Gastrocnemius medialis (tissue), 4 donors: ENCODE data around the gene OR2L5. TPM values are rescaled to one million over a fixed set of nuclear protein-coding genes. Genes with fewer than 3 reads are reported as not detected.

Experiments used
- ATAC-seq, 2 donors: fragments of 150-250 bp; one replicate each; pipeline ENCODE4 v1.9.1; 2016
- DNase-seq, 2 donors: peaks; one replicate each; pipeline ENCODE4 v3.0.0-alpha.2; 2019
- H3K27ac ChIP-seq, 4 donors: fragments of 200-600 bp; sonication (generic); 1 replicate in 1 of 4; 2 replicates in 3 of 4; pipeline ENCODE4 v1.5.1; 2016 to 2018; ENCODE audit warnings: mild to moderate bottlenecking in 2 of 4, moderate library complexity in 1 of 4
- H3K27me3 ChIP-seq, 3 donors: fragments of 200-600 bp; sonication (generic) in 2 of 3; 1 replicate in 1 of 3; 2 replicates in 2 of 3; pipeline versions ENCODE4 v1.5.1 to v1.6.0; 2016 to 2019; ENCODE audit warnings: mild to moderate bottlenecking in 1 of 3, moderate library complexity in 1 of 3
- H3K36me3 ChIP-seq, 2 donors: fragments of 200-600 bp; sonication (generic) in 1 of 2; one replicate each; pipeline ENCODE4 v1.5.1; 2017 to 2018
- H3K4me1 ChIP-seq, 2 donors: fragments of 200-600 bp; sonication (generic) in 1 of 2; one replicate each; pipeline ENCODE4 v1.5.1; 2016 to 2017; ENCODE audit warnings: mild to moderate bottlenecking in 2 of 2
- H3K4me3 ChIP-seq, 4 donors: fragments of 200-600 bp; sonication (generic) in 3 of 4; 1 replicate in 1 of 4; 2 replicates in 3 of 4; pipeline ENCODE4 v1.5.1; 2016 to 2019; ENCODE audit warnings: mild to moderate bottlenecking in 2 of 4
- H3K9me3 ChIP-seq, 3 donors: fragments of 200-600 bp; sonication (generic) in 2 of 3; 1 replicate in 1 of 3; 2 replicates in 2 of 3; pipeline ENCODE4 v1.5.1; 2016 to 2019
- POLR2A ChIP-seq, 2 donors: fragments of 450-650 bp; IDR thresholded peaks; one replicate each; pipeline ENCODE4 v1.6.1; 2017; ENCODE audit warnings: antibody characterized with exemption in 2 of 2, mild to moderate bottlenecking in 2 of 2, moderate library complexity in 2 of 2
- in situ Hi-C, 4 donors: fragments of 200-750 bp; cut with MboI; loops; one replicate each; pipeline versions ENCODE4 v1.15.0 to v1.8.0; 2017; ENCODE audit warnings: low sequenced_read_pairs in 4 of 4
- intact Hi-C: fragments of 100-400 bp; cut with DNase I; formaldehyde crosslinking; loops from one replicate; pipeline ENCODE4 v1.15.1; 2023; ENCODE audit warnings: low total_unique reads
- total RNA-seq, 4 donors: library from RNA; depleted of rRNA; stranded (reverse); fragments of >200 nt; gene quantifications; one replicate each; pipeline versions ENCODE4 v1.1.0 to v1.2.3, GENCODE V29; 2016
- TF ChIP-seq, protein P1 (sequence below), 5 experiments: fragments of 450-650 bp in 3 of 5; fragments of 200-600 bp in 2 of 5; sonication (generic) in 2 of 5; IDR thresholded peaks in 4 of 5; conservative IDR thresholded peaks in 1 of 5; 1 replicate in 4 of 5; 2 replicates in 1 of 5; pipeline ENCODE4 v1.5.1; 2016 to 2019; ENCODE audit warnings: antibody characterized with exemption in 5 of 5, mild to moderate bottlenecking in 3 of 5, moderate library complexity in 3 of 5

The OR2L5 gene
- total RNA-seq, 4 donors from 2014 or later = not detected

DNA sequence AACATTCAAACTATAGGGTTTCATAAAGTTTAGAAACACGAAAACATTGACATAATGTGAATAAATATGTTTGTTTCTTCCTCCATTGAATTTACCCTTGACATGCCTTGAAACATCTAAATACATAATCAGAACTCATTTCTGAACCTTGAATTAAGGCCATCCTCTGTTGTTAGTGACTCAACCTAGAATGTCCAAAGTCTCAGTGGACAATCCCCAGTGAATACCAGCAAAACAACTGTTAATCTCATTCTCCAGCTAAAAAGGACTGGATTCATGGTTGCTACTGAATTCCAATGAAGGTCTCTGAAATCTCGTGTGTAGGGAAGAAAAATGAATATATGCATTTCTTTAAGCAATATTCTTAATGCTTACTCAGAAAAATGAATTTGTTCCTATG, 16.3 kb downstream of the OR2L5 start, which contains the start of gene OR2L2:
Gene OR2L2, plus strand, starts transcription at position 301 of the 400 bp plus-strand sequence. CDS start 8,198 bp downstream, outside the sequence.
- Histone ChIP-seq H3K4me3 (no peak within 1 kb of the TSS), H3K9me3 (no peaks in the 10 kb centered on the region), H3K4me1 (no peaks in the 10 kb centered on the region), H3K36me3 (no peaks in the 10 kb centered on the region), H3K27me3 (no peaks in the 10 kb centered on the region), H3K27ac (no peak within 1 kb of the TSS)
- intact Hi-C loops = no loop called here
- no peak for DNase-seq
- in situ Hi-C loops = no loop called here
- ATAC-seq = no peak
- TF ChIP-seq POLR2A (IDR thresholded peaks at IDR 0.05) = no peak
- TF ChIP-seq, protein P1, sequence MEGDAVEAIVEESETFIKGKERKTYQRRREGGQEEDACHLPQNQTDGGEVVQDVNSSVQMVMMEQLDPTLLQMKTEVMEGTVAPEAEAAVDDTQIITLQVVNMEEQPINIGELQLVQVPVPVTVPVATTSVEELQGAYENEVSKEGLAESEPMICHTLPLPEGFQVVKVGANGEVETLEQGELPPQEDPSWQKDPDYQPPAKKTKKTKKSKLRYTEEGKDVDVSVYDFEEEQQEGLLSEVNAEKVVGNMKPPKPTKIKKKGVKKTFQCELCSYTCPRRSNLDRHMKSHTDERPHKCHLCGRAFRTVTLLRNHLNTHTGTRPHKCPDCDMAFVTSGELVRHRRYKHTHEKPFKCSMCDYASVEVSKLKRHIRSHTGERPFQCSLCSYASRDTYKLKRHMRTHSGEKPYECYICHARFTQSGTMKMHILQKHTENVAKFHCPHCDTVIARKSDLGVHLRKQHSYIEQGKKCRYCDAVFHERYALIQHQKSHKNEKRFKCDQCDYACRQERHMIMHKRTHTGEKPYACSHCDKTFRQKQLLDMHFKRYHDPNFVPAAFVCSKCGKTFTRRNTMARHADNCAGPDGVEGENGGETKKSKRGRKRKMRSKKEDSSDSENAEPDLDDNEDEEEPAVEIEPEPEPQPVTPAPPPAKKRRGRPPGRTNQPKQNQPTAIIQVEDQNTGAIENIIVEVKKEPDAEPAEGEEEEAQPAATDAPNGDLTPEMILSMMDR (IDR thresholded peaks at IDR 0.05 in 4 of 5, conservative IDR thresholded peaks at IDR 0.05 in 1 of 5) = no peak

GRCh38 chr1:248045209-248045608, 31.7 kb downstream of the OR2L5 start:
- Histone ChIP-seq H3K4me3 (no peak overlapping the region), H3K27me3 (no peaks in the 10 kb centered on the region), H3K4me1 (no peaks in the 10 kb centered on the region), H3K36me3 (no peaks in the 10 kb centered on the region), H3K27ac (no peak overlapping the region), H3K9me3 (no peaks in the 10 kb centered on the region)
- ATAC-seq (no peak), DNase-seq (no peak)
- in situ Hi-C loops = no loop called here
- TF ChIP-seq, protein P1 (IDR thresholded peaks at IDR 0.05 in 4 of 5, conservative IDR thresholded peaks at IDR 0.05 in 1 of 5) = no peak
- TF ChIP-seq POLR2A (IDR thresholded peaks at IDR 0.05) = no peak
- intact Hi-C loops = no loop called here

DNA sequence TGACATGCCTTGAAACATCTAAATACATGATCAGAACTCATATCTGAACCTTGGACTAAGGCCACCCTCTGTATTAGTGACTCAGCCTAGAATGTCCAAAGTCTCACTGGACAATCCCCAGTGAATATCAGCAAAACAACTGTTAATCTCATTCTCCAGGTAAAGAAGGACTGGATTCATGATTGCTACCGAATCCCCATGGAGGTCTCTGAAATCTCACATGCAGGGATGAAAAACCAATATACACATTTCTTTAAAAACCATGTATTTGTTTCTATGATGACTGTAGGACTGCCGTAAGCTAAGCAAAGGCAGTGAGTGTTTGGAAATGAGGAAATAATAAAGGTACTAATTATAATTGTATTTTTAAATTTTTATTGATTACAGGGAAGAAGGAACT, 33.1 kb downstream of the OR2L5 start, which contains the start of gene OR2L3:
Gene OR2L3, plus strand, starts transcription at position 301 of the 400 bp plus-strand sequence. CDS start 13,846 bp downstream, outside the sequence.
- TF ChIP-seq POLR2A (IDR thresholded peaks at IDR 0.05) = no peak
- TF ChIP-seq, protein P1 (IDR thresholded peaks at IDR 0.05 in 4 of 5, conservative IDR thresholded peaks at IDR 0.05 in 1 of 5) = no peak
- intact Hi-C loops (no loop called here), in situ Hi-C loops (no loop called here)
- no peaks in the 10 kb centered on the region for H3K36me3 ChIP-seq
- ATAC-seq (no peak), DNase-seq (no peak)
- no peaks in the 10 kb centered on the region for H3K27me3 ChIP-seq
- no peaks in the 10 kb centered on the region for H3K9me3 ChIP-seq
- no peak within 1 kb of the TSS for H3K4me3 ChIP-seq
- no peaks in the 10 kb centered on the region for H3K4me1 ChIP-seq
- no peak within 1 kb of the TSS for H3K27ac ChIP-seq

DNA sequence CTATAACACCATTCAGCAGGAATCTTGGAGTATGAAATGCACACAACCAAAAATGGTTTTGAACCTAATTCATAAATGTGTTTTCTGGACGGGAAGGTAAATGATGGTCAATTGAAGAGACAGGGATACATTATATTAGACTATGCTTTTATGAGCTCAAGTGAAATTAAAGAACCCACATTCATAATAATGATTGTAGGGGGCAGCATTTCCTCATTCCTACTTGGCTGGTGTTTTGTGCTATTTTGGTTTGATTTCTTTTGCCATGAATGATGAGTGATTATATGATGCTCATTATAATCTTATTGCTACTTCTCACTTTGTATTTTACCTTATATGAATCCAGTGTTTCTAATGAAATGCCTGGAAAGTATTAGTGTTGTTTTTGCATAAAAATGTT, 33.5 kb downstream of the OR2L5 start:
- H3K9me3 ChIP-seq = no peaks in the 10 kb centered on the region
- no peaks in the 10 kb centered on the region for H3K4me1 ChIP-seq
- H3K4me3 ChIP-seq = no peak overlapping the region
- H3K36me3 ChIP-seq = no peaks in the 10 kb centered on the region
- no peak for DNase-seq
- intact Hi-C loops = no loop called here
- in situ Hi-C loops = no loop called here
- TF ChIP-seq POLR2A (IDR thresholded peaks at IDR 0.05) = no peak
- TF ChIP-seq, protein P1 (IDR thresholded peaks at IDR 0.05 in 4 of 5, conservative IDR thresholded peaks at IDR 0.05 in 1 of 5) = no peak
- no peaks in the 10 kb centered on the region for H3K27me3 ChIP-seq
- ATAC-seq = no peak
- no peak overlapping the region for H3K27ac ChIP-seq

- TF ChIP-seq, protein P1 (IDR thresholded peaks at IDR 0.05 in 4 of 5, conservative IDR thresholded peaks at IDR 0.05 in 1 of 5) = no peak
- TF ChIP-seq POLR2A (IDR thresholded peaks at IDR 0.05) = no peak
- no peak overlapping the region for H3K4me3 ChIP-seq
- H3K9me3 ChIP-seq = no peaks in the 10 kb centered on the region
- intact Hi-C loops = no loop called here
- H3K4me1 ChIP-seq = no peaks in the 10 kb centered on the region
- H3K36me3 ChIP-seq = no peaks in the 10 kb centered on the region
- DNase-seq = no peak
- ATAC-seq = no peak
- in situ Hi-C loops = no loop called here
- H3K27me3 ChIP-seq = no peaks in the 10 kb centered on the region
- no peak overlapping the region for H3K27ac ChIP-seq
Observed at GRCh38 chr1:248054671-248055070, 41.2 kb downstream of the OR2L5 start.
